Adrenal gland (tissue), 5 donors: ENCODE data around the gene MOCS3.

Experiments
- CTCF ChIP-seq, 6 experiments: fragments of 450-650 bp in 4 of 6; fragments of 200-600 bp in 2 of 6; sonication (generic) in 1 of 6; IDR thresholded peaks; 1 replicate in 5 of 6; 2 replicates in 1 of 6; pipeline versions ENCODE4 v1.5.1 to v1.8.0; 2016 to 2021; ENCODE audit warnings: antibody characterized with exemption in 6 of 6, mild to moderate bottlenecking in 2 of 6, moderate library complexity in 1 of 6
- POLR2A ChIP-seq, 2 donors: fragments of 450-650 bp; IDR thresholded peaks; one replicate each; pipeline ENCODE4 v1.6.1; 2017; ENCODE audit warnings: antibody characterized with exemption in 2 of 2, mild to moderate bottlenecking in 2 of 2, moderate library complexity in 1 of 2
- donor health status: DM: no; HTN: no; CAD: no.

- TF ChIP-seq CTCF (IDR thresholded peaks at IDR 0.05) (no peak), POLR2A (IDR thresholded peaks at IDR 0.05) (no peak)
These were observed 15.5 kb upstream of the MOCS3 start for GRCh38 chr20:50943069-50943468.
